Activated CD4-positive, alpha-beta memory T cell treated with anti-CD3 and anti-CD28 coated beads for 36 hours (primary cell): ENCODE data around the gene BPIFB3. TPM values are rescaled to one million over a fixed set of nuclear protein-coding genes. Genes with fewer than 3 reads are reported as not detected.
"Not testable (repeated sequence)": the region's sequence is repeated elsewhere in the genome, so short reads cannot be mapped to it uniquely, and the experiment has no call there.

Experiments used
- CTCF ChIA-PET: fragments of 350-600 bp; sonication (Branson Sonifier 250); formaldehyde crosslinking; loops from one replicate; lab custom pipeline; 2021; ENCODE audit warnings: antibody characterized with exemption, inconsistent platforms; lab: Charles Lee
- POLR2A ChIA-PET: fragments of 350-600 bp; sonication (Branson Sonifier 250); formaldehyde crosslinking; loops from one replicate; lab custom pipeline; 2021; ENCODE audit warnings: antibody characterized with exemption; lab: Charles Lee
- DNase-seq: peaks from one replicate; pipeline ENCODE4 v3.0.0-alpha.2; 2020
- H3K27ac Mint-ChIP-seq: one replicate; pipeline ENCODE4 v1.8.0; 2021; ENCODE audit warnings: mixed read lengths
- H3K27me3 Mint-ChIP-seq: one replicate; pipeline ENCODE4 v1.8.0; 2021; ENCODE audit warnings: mixed read lengths
- H3K36me3 Mint-ChIP-seq: one replicate; pipeline ENCODE4 v1.8.0; 2021; ENCODE audit warnings: mixed read lengths
- H3K4me1 Mint-ChIP-seq: one replicate; pipeline ENCODE4 v1.8.0; 2021; ENCODE audit warnings: low read depth, mixed read lengths
- H3K4me3 Mint-ChIP-seq: one replicate; pipeline ENCODE4 v1.8.0; 2021; ENCODE audit warnings: mild to moderate bottlenecking, mixed read lengths
- H3K9me3 Mint-ChIP-seq: one replicate; pipeline ENCODE4 v1.8.0; 2021; ENCODE audit warnings: mixed read lengths
- intact Hi-C: fragments of 100-400 bp; cut with micrococcal nuclease; formaldehyde crosslinking; loops from one replicate; pipeline ENCODE4 v1.15.1; 2023
- total RNA-seq, 2 experiments: library from RNA; stranded (reverse); gene quantifications; one replicate each; pipeline ENCODE4 v1.2.3, GENCODE V29; 2021

BPIFB3 gene
- total RNA-seq, 2 experiments from 2014 or later: not detected

- no peak overlapping the region for H3K27ac Mint-ChIP-seq
- H3K4me1 Mint-ChIP-seq: no peaks in the 10 kb centered on the region
- POLR2A ChIA-PET: no interaction called here
- no peaks in the 10 kb centered on the region for H3K27me3 Mint-ChIP-seq
- no peak overlapping the region for H3K4me3 Mint-ChIP-seq
- CTCF ChIA-PET: no interaction called here
- DNase-seq: no peak
- no peaks in the 10 kb centered on the region for H3K36me3 Mint-ChIP-seq
- peaks cover 2% of the 10 kb centered on the region for H3K9me3 Mint-ChIP-seq
- intact Hi-C loops: no loop called here
These were observed 15.5 kb upstream of the BPIFB3 start for GRCh38 chr20:33038243-33038642.

DNA sequence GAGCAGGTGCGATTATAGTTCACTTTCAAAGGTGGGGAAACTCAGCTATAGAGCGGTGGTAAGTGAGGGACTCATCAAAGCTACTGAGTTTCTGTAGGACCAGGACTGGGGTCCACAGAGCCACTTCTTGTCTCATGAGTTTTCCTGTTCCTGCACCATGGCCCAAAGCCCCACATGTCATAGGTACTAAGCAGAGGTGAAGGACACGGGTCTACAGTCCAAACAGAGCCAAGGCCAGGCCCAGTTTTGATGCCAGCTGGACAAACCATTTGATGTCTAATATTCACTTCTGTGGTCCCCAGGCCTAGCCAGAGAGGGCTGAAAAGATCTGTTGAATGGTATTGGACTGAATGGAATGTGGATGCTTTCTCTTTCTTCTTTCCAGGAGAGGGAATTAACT lies 11.3 kb upstream of the BPIFB3 start:
- ChIA-PET CTCF (interaction anchor here (1.7 kb wide), 1 partner anchor 252 kb away, joined by 3 read pairs; no protein-coding TSS in a partner anchor), POLR2A (no interaction called here)
- Mint-ChIP-seq H3K27me3 (no peaks in the 10 kb centered on the region), H3K9me3 (peaks cover 18% of the 10 kb centered on the region), H3K27ac (no peak overlapping the region), H3K4me1 (no peaks in the 10 kb centered on the region), H3K4me3 (no peak overlapping the region), H3K36me3 (no peaks in the 10 kb centered on the region)
- no peak for DNase-seq
- intact Hi-C loops: no loop called here

GRCh38 chr20:33042983-33043730 lies 10.5 kb upstream of the BPIFB3 start:
- Mint-ChIP-seq H3K4me1 (no peaks in the 10 kb centered on the region), H3K36me3 (no peaks in the 10 kb centered on the region), H3K4me3 (no peak overlapping the region), H3K27ac (no peak overlapping the region), H3K9me3 (peaks cover 18% of the 10 kb centered on the region), H3K27me3 (no peaks in the 10 kb centered on the region)
- intact Hi-C loops: no loop called here
- ChIA-PET POLR2A (no interaction called here), CTCF (no interaction called here)
- no peak for DNase-seq

DNA sequence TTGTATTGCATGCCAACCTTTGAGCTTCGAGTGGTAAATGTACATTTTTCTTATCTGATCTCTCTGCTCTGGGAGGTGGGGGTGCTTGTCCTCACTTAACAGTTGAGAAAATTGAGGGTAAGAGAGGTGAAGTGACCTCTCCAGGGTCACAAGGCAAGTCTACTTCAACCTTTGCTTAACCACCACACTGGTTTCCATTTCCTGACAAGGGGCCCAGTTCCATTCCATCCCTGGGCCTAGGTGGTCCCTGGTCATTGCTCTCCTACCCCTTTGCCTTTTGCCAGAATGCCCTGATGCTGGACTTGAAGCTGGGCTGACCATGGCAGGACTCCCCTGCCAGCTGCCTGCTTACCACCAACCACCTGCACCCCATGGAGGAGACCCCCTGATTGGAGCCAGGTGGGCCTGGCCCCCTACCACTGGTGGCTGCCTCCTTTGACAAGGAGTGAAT lies 9.9 kb upstream of the BPIFB3 start:
- Mint-ChIP-seq H3K36me3 (no peaks in the 10 kb centered on the region), H3K4me1 (no peaks in the 10 kb centered on the region), H3K4me3 (no peak overlapping the region), H3K27ac (no peak overlapping the region), H3K9me3 (peaks cover 18% of the 10 kb centered on the region), H3K27me3 (no peaks in the 10 kb centered on the region)
- ChIA-PET POLR2A (no interaction called here), CTCF (no interaction called here)
- DNase-seq: no peak
- intact Hi-C loops: no loop called here

DNA sequence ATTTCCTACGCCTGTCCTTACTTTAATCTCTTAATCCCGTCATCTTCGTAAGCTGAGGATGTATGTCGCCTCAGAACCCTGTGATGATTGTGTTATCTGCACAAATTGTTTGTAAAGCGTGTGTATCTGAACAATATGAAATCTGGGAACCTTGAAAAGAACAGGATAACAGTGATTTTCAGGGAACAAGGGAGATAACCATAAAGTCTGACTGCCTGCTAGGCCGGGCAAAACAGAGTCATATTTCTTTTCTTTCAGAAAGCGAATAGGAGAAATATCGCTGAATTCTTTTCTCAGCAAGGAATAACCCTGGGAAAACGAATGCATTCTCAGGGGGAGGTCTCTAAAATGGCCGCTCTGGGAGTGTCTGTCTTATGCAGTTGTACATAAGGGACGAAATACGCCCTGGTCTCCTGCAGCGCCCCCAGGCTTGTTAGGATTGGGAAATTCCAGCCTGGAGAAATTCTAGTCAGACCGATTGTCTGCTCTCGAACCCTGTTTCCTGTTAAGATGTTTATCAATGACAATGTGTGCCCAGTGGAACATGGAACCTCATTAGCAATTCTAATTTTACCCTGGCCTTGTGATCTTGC lies 8.5 kb upstream of the BPIFB3 start:
- H3K9me3 Mint-ChIP-seq: peaks cover 18% of the 10 kb centered on the region
- CTCF ChIA-PET, H3K4me3 Mint-ChIP-seq, H3K27ac Mint-ChIP-seq, H3K36me3 Mint-ChIP-seq, H3K27me3 Mint-ChIP-seq, DNase-seq, POLR2A ChIA-PET, H3K4me1 Mint-ChIP-seq, intact Hi-C loops: not testable (repeated sequence)

DNA sequence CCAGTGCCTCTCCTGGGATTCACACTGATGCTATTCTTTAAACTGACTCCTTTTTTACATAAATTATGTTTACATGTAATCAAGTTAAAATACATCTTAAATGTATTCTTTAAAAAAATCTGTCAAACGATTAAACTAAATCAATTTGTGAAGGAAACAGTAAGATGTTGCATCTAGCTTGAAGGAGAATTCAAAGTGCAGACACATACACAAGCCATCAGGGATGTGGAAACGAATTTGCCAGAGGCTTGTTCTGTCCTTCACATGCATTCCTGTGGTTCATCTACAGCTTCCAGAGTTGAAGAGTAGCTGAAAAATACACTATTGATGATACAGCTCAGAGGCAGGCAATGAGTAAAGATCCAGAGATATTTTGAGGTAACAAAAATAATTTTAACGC lies 7.3 kb upstream of the BPIFB3 start:
- DNase-seq: no peak
- Mint-ChIP-seq H3K4me3 (no peak overlapping the region), H3K27me3 (no peaks in the 10 kb centered on the region), H3K27ac (no peak overlapping the region), H3K9me3 (peaks cover 18% of the 10 kb centered on the region), H3K36me3 (no peaks in the 10 kb centered on the region), H3K4me1 (no peaks in the 10 kb centered on the region)
- intact Hi-C loops: no loop called here
- CTCF ChIA-PET: interaction anchor here (0.6 kb wide), 1 partner anchor 308 kb away, joined by 3 read pairs; no protein-coding TSS in a partner anchor
- POLR2A ChIA-PET: no interaction called here

DNA sequence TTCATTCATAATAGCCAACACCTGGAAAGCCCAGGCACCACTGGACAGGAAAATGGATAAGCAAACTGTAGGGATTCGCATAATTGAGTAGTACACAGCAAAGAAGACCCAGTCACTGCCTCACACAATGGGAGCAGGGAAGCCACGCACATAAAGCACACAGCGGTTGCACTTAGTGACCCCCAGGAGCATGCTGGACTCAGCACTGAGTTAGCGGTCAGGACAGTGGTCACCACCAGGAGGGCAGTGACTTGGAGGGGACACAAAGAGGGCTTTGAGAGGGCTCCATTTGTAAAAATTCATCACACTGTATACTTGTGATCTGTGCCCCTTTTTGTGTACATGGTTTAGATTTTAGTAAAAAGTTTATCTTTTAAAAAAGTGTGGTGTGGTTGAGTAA lies 2.4 kb upstream of the BPIFB3 start:
- intact Hi-C loops: no loop called here
- no peaks in the 10 kb centered on the region for H3K27me3 Mint-ChIP-seq
- H3K4me3 Mint-ChIP-seq: no peak overlapping the region
- DNase-seq: no peak
- CTCF ChIA-PET: interaction anchor here (0.6 to 0.8 kb wide), 2 partner anchors 8 to 11 kb away, joined by 3 read pairs; no protein-coding TSS in a partner anchor
- H3K4me1 Mint-ChIP-seq: no peaks in the 10 kb centered on the region
- no peaks in the 10 kb centered on the region for H3K36me3 Mint-ChIP-seq
- H3K27ac Mint-ChIP-seq: no peak overlapping the region
- H3K9me3 Mint-ChIP-seq: peaks cover 4% of the 10 kb centered on the region
- POLR2A ChIA-PET: no interaction called here

GRCh38 chr20:33054381-33054780 lies 678 bp downstream of the BPIFB3 start:
- DNase-seq: no peak
- no peaks in the 10 kb centered on the region for H3K9me3 Mint-ChIP-seq
- no peak overlapping the region for H3K4me3 Mint-ChIP-seq
- CTCF ChIA-PET: no interaction called here
- H3K27me3 Mint-ChIP-seq: no peaks in the 10 kb centered on the region
- H3K36me3 Mint-ChIP-seq: no peaks in the 10 kb centered on the region
- H3K27ac Mint-ChIP-seq: no peak overlapping the region
- POLR2A ChIA-PET: no interaction called here
- intact Hi-C loops: no loop called here
- no peaks in the 10 kb centered on the region for H3K4me1 Mint-ChIP-seq

DNA sequence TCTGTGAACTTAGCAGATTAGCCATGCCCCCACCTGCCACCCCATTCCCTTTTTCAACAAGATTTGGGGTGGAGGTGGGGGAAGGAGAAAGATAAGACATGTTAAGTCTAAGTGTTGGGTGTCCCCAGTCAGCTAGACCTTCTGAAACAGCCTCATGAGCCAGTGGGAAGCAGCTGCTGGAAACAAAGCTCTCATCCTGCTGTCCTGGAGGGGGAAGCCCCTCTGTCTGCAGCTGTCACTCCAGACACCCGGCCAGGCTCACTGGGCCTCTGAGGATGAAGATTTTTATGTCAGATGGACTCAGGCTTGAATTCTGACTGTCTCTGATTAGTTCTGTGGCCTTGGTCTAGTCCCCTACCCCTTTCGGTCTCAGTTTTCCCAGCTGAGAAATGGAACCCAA lies 1.1 kb downstream of the BPIFB3 start:
- H3K4me3 Mint-ChIP-seq: no peak overlapping the region
- H3K27ac Mint-ChIP-seq: no peak overlapping the region
- ChIA-PET POLR2A (no interaction called here), CTCF (no interaction called here)
- no peaks in the 10 kb centered on the region for H3K36me3 Mint-ChIP-seq
- DNase-seq: no peak
- intact Hi-C loops: no loop called here
- no peaks in the 10 kb centered on the region for H3K9me3 Mint-ChIP-seq
- H3K27me3 Mint-ChIP-seq: no peaks in the 10 kb centered on the region
- H3K4me1 Mint-ChIP-seq: no peaks in the 10 kb centered on the region

- H3K27ac Mint-ChIP-seq: no peak overlapping the region
- H3K36me3 Mint-ChIP-seq: no peaks in the 10 kb centered on the region
- H3K4me3 Mint-ChIP-seq: no peak overlapping the region
- ChIA-PET POLR2A (no interaction called here), CTCF (interaction anchor here (1.0 kb wide), 1 partner anchor 8 kb away, joined by 3 read pairs; no protein-coding TSS in a partner anchor)
- H3K4me1 Mint-ChIP-seq: no peaks in the 10 kb centered on the region
- H3K9me3 Mint-ChIP-seq: no peaks in the 10 kb centered on the region
- no peak for DNase-seq
- intact Hi-C loops: no loop called here
- no peaks in the 10 kb centered on the region for H3K27me3 Mint-ChIP-seq
These were observed 5.4 kb downstream of the BPIFB3 start for GRCh38 chr20:33059136-33059535.

GRCh38 chr20:33059741-33060390 lies 6.2 kb downstream of the BPIFB3 start:
- no peaks in the 10 kb centered on the region for H3K27me3 Mint-ChIP-seq
- no peaks in the 10 kb centered on the region for H3K9me3 Mint-ChIP-seq
- POLR2A ChIA-PET: no interaction called here
- DNase-seq: no peak
- no peak overlapping the region for H3K27ac Mint-ChIP-seq
- no peaks in the 10 kb centered on the region for H3K4me1 Mint-ChIP-seq
- H3K4me3 Mint-ChIP-seq: no peak overlapping the region
- CTCF ChIA-PET: interaction anchor here (1.0 kb wide), 1 partner anchor 9 kb away, joined by 3 read pairs; no protein-coding TSS in a partner anchor
- H3K36me3 Mint-ChIP-seq: no peaks in the 10 kb centered on the region
- intact Hi-C loops: no loop called here

- no peak overlapping the region for H3K27ac Mint-ChIP-seq
- H3K4me1 Mint-ChIP-seq: no peaks in the 10 kb centered on the region
- ChIA-PET CTCF (no interaction called here), POLR2A (no interaction called here)
- intact Hi-C loops: no loop called here
- no peaks in the 10 kb centered on the region for H3K27me3 Mint-ChIP-seq
- H3K4me3 Mint-ChIP-seq: no peak overlapping the region
- no peaks in the 10 kb centered on the region for H3K9me3 Mint-ChIP-seq
- H3K36me3 Mint-ChIP-seq: no peaks in the 10 kb centered on the region
- DNase-seq: no peak
These were observed 7.9 kb downstream of the BPIFB3 start for GRCh38 chr20:33061658-33062028.
